T47D (cell line): ENCODE measurements around the gene ZNF532.

Experiments
- DNase-seq, 2 experiments: peaks; one replicate each; pipeline versions ENCODE4 v3.0.0 to v3.0.0-alpha.2; 2011 to 2012; ENCODE audit warnings: low read depth in 1 of 2, low spot score in 1 of 2
- JUND ChIP-seq: IDR thresholded peaks from 2 replicates; pipeline ENCODE4 v1.6.1; 2012; ENCODE audit warnings: low read depth
- in situ Hi-C: cut with HindIII; loops from 2 replicates; pipeline ENCODE4 v1.10.0; 2016; ENCODE audit warnings: low sequenced_read_pairs, low pct_unique_long_range_greater_than_20kb

The ZNF532 gene

GRCh38 chr18:58934356-58934755, 69.7 kb downstream of the ZNF532 start:
- TF ChIP-seq JUND: no peak
- DNase-seq: no peak
- in situ Hi-C loops: no loop called here

GRCh38 chr18:58934933-58935577, 70.4 kb downstream of the ZNF532 start:
- in situ Hi-C loops: no loop called here
- no peak for TF ChIP-seq JUND
- DNase-seq: no peak

DNA sequence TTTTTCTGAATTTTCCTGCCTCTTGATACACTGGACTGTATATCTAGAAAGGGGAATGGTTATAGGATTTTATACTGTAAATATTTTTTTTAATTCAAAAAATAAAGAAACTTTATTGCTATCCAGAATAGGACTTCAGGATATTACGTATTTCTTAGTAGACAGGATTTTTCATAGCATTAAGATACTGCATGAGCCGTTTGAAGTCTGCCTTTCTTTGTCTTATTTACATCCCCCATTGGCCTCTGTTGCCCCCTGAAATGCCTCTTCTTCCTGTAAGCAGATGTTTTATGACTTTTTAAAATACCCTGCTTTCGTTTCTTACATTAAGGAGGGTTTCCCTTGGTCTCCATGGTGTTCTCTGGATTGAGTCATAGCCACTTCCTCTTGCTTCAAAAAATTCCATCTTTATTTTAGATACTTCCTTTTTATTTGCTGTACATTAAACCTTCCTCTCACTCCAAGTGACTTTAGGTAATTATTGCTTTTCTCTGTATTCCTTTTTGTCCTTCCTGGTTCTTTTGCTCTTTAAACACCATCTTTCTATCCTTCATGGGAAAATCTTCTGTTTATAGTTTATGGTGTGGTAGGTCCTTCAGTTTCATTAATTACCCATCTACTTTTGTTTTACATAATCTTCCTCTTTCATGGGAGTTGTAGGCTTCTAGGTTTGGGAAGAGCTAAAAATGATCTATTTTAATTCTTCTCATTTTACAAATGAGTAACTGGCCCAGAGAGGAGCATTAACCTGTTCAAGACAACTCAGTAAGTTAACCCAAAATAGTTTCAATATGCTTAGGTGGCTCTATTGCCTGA, 72.6 kb downstream of the ZNF532 start:
- no peak for TF ChIP-seq JUND
- in situ Hi-C loops: no loop called here
- no peak for DNase-seq

GRCh38 chr18:58937887-58938267, 73.2 kb downstream of the ZNF532 start:
- no peak for DNase-seq
- no peak for TF ChIP-seq JUND
- in situ Hi-C loops: no loop called here

- TF ChIP-seq JUND: no peak
- in situ Hi-C loops: no loop called here
- no peak for DNase-seq
These were observed 76.9 kb downstream of the ZNF532 start for GRCh38 chr18:58941426-58942099.

- in situ Hi-C loops: no loop called here
- DNase-seq: no peak
- TF ChIP-seq JUND: no peak
These were observed 79.2 kb downstream of the ZNF532 start for GRCh38 chr18:58943896-58944295.

GRCh38 chr18:58947136-58947732, 82.6 kb downstream of the ZNF532 start:
- no peak for TF ChIP-seq JUND
- no peak for DNase-seq
- in situ Hi-C loops: no loop called here

- TF ChIP-seq JUND: no peak
- no peak for DNase-seq
- in situ Hi-C loops: no loop called here
These were observed 84.4 kb downstream of the ZNF532 start for GRCh38 chr18:58949031-58949430.

- no peak for DNase-seq
- no peak for TF ChIP-seq JUND
- in situ Hi-C loops: no loop called here
These were observed 87.5 kb downstream of the ZNF532 start for GRCh38 chr18:58951986-58952702.

DNA sequence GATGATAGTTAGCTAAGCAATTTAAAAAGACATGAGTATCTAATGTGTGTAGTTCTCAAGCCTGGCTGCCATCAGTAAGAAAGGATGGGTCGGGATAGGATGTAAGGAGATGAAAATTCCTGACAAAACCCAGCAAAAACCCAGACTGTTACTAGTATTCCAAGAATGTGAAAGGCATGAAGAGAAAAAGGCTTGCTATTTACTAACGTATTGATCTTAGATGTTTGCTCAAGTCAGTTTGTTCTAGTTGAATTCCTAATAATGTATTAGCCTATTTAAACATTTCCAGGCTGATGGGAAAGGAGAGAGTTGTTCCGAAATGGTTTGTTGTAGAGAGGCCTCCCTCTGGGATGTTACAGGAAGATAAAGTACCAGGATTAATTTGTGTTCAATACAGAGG, 88.2 kb downstream of the ZNF532 start:
- DNase-seq: peak; percentile 26 to 70
- TF ChIP-seq JUND: peak; percentile 44
- in situ Hi-C loops: no loop called here

- in situ Hi-C loops: no loop called here
These were observed 89.0 kb downstream of the ZNF532 start for GRCh38 chr18:58953627-58954026.

DNA sequence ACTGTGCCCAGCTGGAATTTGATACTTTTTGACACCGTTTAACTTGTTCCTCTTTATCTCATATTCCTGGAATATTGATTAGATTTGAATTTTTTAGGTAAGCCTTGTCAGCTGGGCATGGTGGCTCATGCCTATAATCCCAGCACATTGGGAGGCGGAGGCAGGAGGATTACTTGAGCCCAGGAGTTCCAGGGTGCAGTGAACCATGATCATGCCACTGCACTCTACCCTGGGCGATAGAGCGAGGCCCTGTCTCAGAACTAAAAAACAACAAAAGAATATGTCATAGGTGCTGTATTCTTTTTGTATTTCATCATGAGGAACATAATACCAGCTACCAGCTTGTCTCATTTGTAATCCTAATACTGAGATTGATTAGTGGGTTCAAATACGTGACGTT, 90.3 kb downstream of the ZNF532 start:
- TF ChIP-seq JUND: no peak
- in situ Hi-C loops: no loop called here
- DNase-seq: no peak

More at GRCh38 chr18:58953627-58954026, 89.0 kb downstream of the ZNF532 start:
- peak in 1 of 2 experiments; percentile 74 for DNase-seq
- TF ChIP-seq JUND: no peak
